MCF 10A (cell line): ENCODE results near the gene SDK1. TPM values are rescaled to one million over a fixed set of nuclear protein-coding genes. Genes with fewer than 3 reads are reported as not detected.

ENCODE experiments used
- BruUV-seq: library from RNA; stranded (reverse); fragments of 400-500 nt; replicated peaks from 2 replicates; lab custom pipeline; 2021; lab: Mats Ljungman, UMichigan
- CTCF ChIA-PET: fragments of 300-600 bp; sonication (Branson Sonifier 250); formaldehyde crosslinking; extraction: SDS; loops from one replicate; lab custom pipeline; 2021; ENCODE audit warnings: antibody characterized with exemption, inconsistent platforms; lab: Yijun Ruan, JAX
- POLR2A ChIA-PET: fragments of 300-600, 350-650 bp; sonication (Branson Sonifier 250); formaldehyde crosslinking; extraction: SDS; loops from one replicate; lab custom pipeline; 2020; ENCODE audit warnings: antibody characterized with exemption, inconsistent platforms; lab: Yijun Ruan, JAX
- DNase-seq: peaks from one replicate; pipeline ENCODE4 v3.0.0-alpha.2; 2018; ENCODE audit not compliant: unreplicated experiment
- H3K27ac Mint-ChIP-seq: one replicate; pipeline ENCODE4 v1.8.0; 2022; ENCODE audit warnings: mild to moderate bottlenecking, low read depth, mixed read lengths; ENCODE audit not compliant: unreplicated experiment
- H3K27me3 Mint-ChIP-seq: one replicate; pipeline ENCODE4 v1.8.0; 2022; ENCODE audit warnings: mixed read lengths; ENCODE audit not compliant: insufficient read depth, unreplicated experiment
- H3K36me3 Mint-ChIP-seq: one replicate; pipeline ENCODE4 v1.8.0; 2022; ENCODE audit warnings: mild to moderate bottlenecking, moderate library complexity, mixed read lengths; ENCODE audit not compliant: insufficient read depth, unreplicated experiment
- H3K4me1 Mint-ChIP-seq: one replicate; pipeline ENCODE4 v1.8.0; 2022; ENCODE audit warnings: mixed read lengths; ENCODE audit not compliant: insufficient read depth, unreplicated experiment
- H3K4me3 Mint-ChIP-seq: one replicate; pipeline ENCODE4 v1.8.0; 2022; ENCODE audit warnings: mild to moderate bottlenecking, moderate library complexity, mixed read lengths; ENCODE audit not compliant: unreplicated experiment
- H3K9me3 Mint-ChIP-seq: one replicate; pipeline ENCODE4 v1.8.0; 2022; ENCODE audit warnings: mixed read lengths; ENCODE audit not compliant: unreplicated experiment
- CTCF ChIP-seq: fragments of 200-600 bp; IDR thresholded peaks from one replicate; pipeline ENCODE4 v1.8.0; 2022; ENCODE audit warnings: antibody characterized with exemption, mild to moderate bottlenecking; ENCODE audit not compliant: unreplicated experiment
- intact Hi-C: fragments of 100-400 bp; cut with micrococcal nuclease; formaldehyde crosslinking; loops from 2 replicates; pipeline ENCODE4 v1.14.1; 2022
- total RNA-seq: library from RNA; stranded (reverse); gene quantifications from 2 replicates; pipeline ENCODE4 v1.2.3, GENCODE V29; 2022

SDK1 gene
- total RNA-seq, 1 experiment from 2014 or later = 3.3 TPM

- no peak overlapping the region for H3K27ac Mint-ChIP-seq
- no TSS peak for BruUV-seq
- no peaks in the 10 kb centered on the region for H3K4me1 Mint-ChIP-seq
- intact Hi-C loops = no loop called here
- CTCF ChIA-PET = interaction anchor here (0.6 kb wide), 1 partner anchor 252 kb away, joined by 4 read pairs; no protein-coding TSS in a partner anchor
- no peaks in the 10 kb centered on the region for H3K36me3 Mint-ChIP-seq
- DNase-seq = no peak
- no peaks in the 10 kb centered on the region for H3K27me3 Mint-ChIP-seq
- H3K9me3 Mint-ChIP-seq = peaks cover 7% of the 10 kb centered on the region
- POLR2A ChIA-PET = no interaction called here
- H3K4me3 Mint-ChIP-seq = no peak overlapping the region
- no peak for TF ChIP-seq CTCF
These were observed 429.2 kb downstream of the SDK1 start for GRCh38 chr7:3730276-3730675.

- Mint-ChIP-seq H3K27ac (no peak overlapping the region), H3K9me3 (peaks cover 7% of the 10 kb centered on the region), H3K27me3 (no peaks in the 10 kb centered on the region), H3K36me3 (no peaks in the 10 kb centered on the region), H3K4me3 (no peak overlapping the region), H3K4me1 (no peaks in the 10 kb centered on the region)
- DNase-seq = no peak
- no TSS peak for BruUV-seq
- intact Hi-C loops = no loop called here
- TF ChIP-seq CTCF = no peak
- ChIA-PET POLR2A (no interaction called here), CTCF (no interaction called here)
These were observed 431.4 kb downstream of the SDK1 start for GRCh38 chr7:3732395-3733005.

GRCh38 chr7:3733541-3734140, 432.6 kb downstream of the SDK1 start:
- TF ChIP-seq CTCF = no peak
- BruUV-seq = no TSS peak
- no peaks in the 10 kb centered on the region for H3K27me3 Mint-ChIP-seq
- H3K4me1 Mint-ChIP-seq = no peaks in the 10 kb centered on the region
- H3K4me3 Mint-ChIP-seq = no peak overlapping the region
- H3K36me3 Mint-ChIP-seq = no peaks in the 10 kb centered on the region
- intact Hi-C loops = no loop called here
- CTCF ChIA-PET = interaction anchor here (1.3 kb wide), 1 partner anchor 868 kb away, joined by 3 read pairs; no protein-coding TSS in a partner anchor
- no peak overlapping the region for H3K27ac Mint-ChIP-seq
- no peak for DNase-seq
- POLR2A ChIA-PET = interaction anchor here (0.6 kb wide), 1 partner anchor 609 kb away, joined by 3 read pairs; no protein-coding TSS in a partner anchor
- H3K9me3 Mint-ChIP-seq = peaks cover 17% of the 10 kb centered on the region

- Mint-ChIP-seq H3K9me3 (peaks cover 20% of the 10 kb centered on the region), H3K27me3 (no peaks in the 10 kb centered on the region), H3K4me1 (no peaks in the 10 kb centered on the region), H3K27ac (no peak overlapping the region), H3K36me3 (no peaks in the 10 kb centered on the region), H3K4me3 (no peak overlapping the region)
- ChIA-PET CTCF (no interaction called here), POLR2A (no interaction called here)
- no TSS peak for BruUV-seq
- intact Hi-C loops = no loop called here
- no peak for DNase-seq
- TF ChIP-seq CTCF = no peak
These were observed 437.9 kb downstream of the SDK1 start for GRCh38 chr7:3738964-3739363.
